Endothelial cell of umbilical vein (primary cell): ENCODE measurements around the gene MTMR3.

Experiments used
- MYC ChIP-seq: IDR thresholded peaks from one replicate; pipeline ENCODE4 v1.6.1; 2011; ENCODE audit warnings: mild to moderate bottlenecking, low read depth, low read length
- POLR2A ChIP-seq: IDR thresholded peaks from 2 replicates; pipeline ENCODE4 v1.6.1; 2012; ENCODE audit warnings: low read depth, mild to moderate bottlenecking, control low read depth, low read length
- POLR2AphosphoS5 ChIP-seq: IDR thresholded peaks from 2 replicates; pipeline ENCODE4 v1.6.1; 2012; ENCODE audit warnings: low read depth, mild to moderate bottlenecking, control low read depth, low read length, moderate library complexity; ENCODE audit not compliant: insufficient read depth
- TF ChIP-seq, protein P1 (sequence below), 2 donors: IDR thresholded peaks; 1 replicate in 1 of 2; 2 replicates in 1 of 2; pipeline ENCODE4 v1.5.1; 2011; ENCODE audit warnings: low read length in 2 of 2, mild to moderate bottlenecking in 2 of 2, moderate library complexity in 2 of 2, control low read depth in 1 of 2, inconsistent platforms in 1 of 2, low read depth in 1 of 2; ENCODE audit not compliant: insufficient read depth in 1 of 2; ENCODE audit errors: extremely low read depth in 1 of 2
- TF ChIP-seq, protein P2 (sequence below): IDR thresholded peaks from 2 replicates; pipeline ENCODE4 v1.6.1; 2011; ENCODE audit not compliant: insufficient read depth, insufficient read length

DNA sequence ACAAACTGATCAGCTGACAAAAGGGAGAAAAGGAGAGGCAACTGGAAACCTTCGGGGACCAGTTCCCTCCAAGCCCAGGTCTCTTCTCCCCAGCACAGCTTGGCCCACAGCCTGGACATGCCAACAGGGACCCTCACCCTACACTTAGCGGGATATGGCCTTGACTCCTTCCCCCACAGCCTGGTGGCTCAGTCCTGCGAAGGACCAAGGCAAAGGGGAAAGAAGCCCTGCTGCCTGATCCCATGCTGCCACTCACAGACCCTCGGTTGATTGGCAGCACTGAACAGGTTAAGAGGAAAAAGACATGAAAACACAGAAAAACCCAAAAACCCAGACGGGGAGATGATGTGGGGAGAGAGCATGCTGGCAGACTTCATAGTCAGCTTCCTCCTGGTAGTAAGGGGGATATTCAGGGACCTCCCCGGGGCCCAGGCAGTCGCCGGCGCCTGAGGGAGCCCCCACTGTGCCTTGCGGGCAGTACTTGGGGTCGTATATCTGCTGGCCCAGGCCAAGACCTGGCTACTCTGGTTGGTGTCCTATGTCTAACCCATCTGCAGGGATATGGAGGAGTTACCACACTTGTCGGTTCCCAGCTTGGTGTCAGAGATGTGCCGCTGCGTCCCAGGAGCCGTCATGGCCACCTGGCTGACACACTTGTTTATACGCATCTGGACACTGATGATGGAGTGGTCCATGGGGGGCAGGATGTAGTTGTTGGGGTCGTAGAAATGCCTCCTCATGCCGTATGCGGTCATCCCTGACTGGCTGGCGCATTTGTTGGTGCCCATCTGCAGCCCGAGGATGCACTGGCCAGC, 163.1 kb downstream of the MTMR3 start:
- TF ChIP-seq, protein P1, sequence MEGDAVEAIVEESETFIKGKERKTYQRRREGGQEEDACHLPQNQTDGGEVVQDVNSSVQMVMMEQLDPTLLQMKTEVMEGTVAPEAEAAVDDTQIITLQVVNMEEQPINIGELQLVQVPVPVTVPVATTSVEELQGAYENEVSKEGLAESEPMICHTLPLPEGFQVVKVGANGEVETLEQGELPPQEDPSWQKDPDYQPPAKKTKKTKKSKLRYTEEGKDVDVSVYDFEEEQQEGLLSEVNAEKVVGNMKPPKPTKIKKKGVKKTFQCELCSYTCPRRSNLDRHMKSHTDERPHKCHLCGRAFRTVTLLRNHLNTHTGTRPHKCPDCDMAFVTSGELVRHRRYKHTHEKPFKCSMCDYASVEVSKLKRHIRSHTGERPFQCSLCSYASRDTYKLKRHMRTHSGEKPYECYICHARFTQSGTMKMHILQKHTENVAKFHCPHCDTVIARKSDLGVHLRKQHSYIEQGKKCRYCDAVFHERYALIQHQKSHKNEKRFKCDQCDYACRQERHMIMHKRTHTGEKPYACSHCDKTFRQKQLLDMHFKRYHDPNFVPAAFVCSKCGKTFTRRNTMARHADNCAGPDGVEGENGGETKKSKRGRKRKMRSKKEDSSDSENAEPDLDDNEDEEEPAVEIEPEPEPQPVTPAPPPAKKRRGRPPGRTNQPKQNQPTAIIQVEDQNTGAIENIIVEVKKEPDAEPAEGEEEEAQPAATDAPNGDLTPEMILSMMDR (IDR thresholded peaks at IDR 0.05; ENCODE audit: extremely low read depth in 1 of 2, insufficient read depth in 1 of 2, low read depth in 1 of 2, low read length in 2 of 2) = no peak
- no peak for TF ChIP-seq POLR2A
- no peak for TF ChIP-seq MYC
- TF ChIP-seq POLR2AphosphoS5 = no peak
- TF ChIP-seq, protein P2, sequence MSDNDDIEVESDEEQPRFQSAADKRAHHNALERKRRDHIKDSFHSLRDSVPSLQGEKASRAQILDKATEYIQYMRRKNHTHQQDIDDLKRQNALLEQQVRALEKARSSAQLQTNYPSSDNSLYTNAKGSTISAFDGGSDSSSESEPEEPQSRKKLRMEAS = no peak
